ENCODE results near the gene SH3BGRL2.

GRCh38 chr6:79597155-79597554 lies 34.0 kb upstream of the SH3BGRL2 start:
- TF ChIP-seq CEBPB (IDR thresholded peaks at IDR 0.05) (no peak), EP300 (IDR thresholded peaks at IDR 0.05; ENCODE audit: borderline replicate concordance) (no peak), REST (IDR thresholded peaks at IDR 0.05; ENCODE audit: low read depth) (no peak), RAD21 (IDR thresholded peaks at IDR 0.05; ENCODE audit: low read depth) (no peak), CREB1 (IDR thresholded peaks at IDR 0.05; ENCODE audit: low read depth) (no peak), TAF1 (IDR thresholded peaks at IDR 0.05; ENCODE audit: low read depth) (no peak), MAX (IDR thresholded peaks at IDR 0.05) (no peak), YY1 (IDR thresholded peaks at IDR 0.05; ENCODE audit: low read depth) (no peak)

All from Ishikawa (cell line).